ENCODE data around the gene SPAG17.
A peak's percentile ranks its signal among the peaks of the same experiment; 100 is the strongest.

GRCh38 chr1:118143831-118144230, 41.2 kb downstream of the SPAG17 start:
- no peak for TF ChIP-seq CTCF (IDR thresholded peaks at IDR 0.05)
- TF ChIP-seq POLR2A (IDR thresholded peaks at IDR 0.05), result peak in 1 of 3 donors; percentile 18

Measured in body of pancreas (tissue), 4 donors.